T-helper 1 cell treated with Interleukin-12 subunit alpha and Interleukin-12 subunit beta and Interleukin-4 antibody, amounts not matched to agents 30 μg/mL and 1 μg/mL, for 36 hours (primary cell): ENCODE data around the gene RPL18.
"Not testable (repeated sequence)": the region's sequence is repeated elsewhere in the genome, so short reads cannot be mapped to it uniquely, and the experiment has no call there.

Source experiments
- H3K27ac Mint-ChIP-seq: one replicate; pipeline ENCODE4 v1.8.0; 2021; ENCODE audit warnings: mild to moderate bottlenecking, mixed read lengths
- H3K27me3 Mint-ChIP-seq: one replicate; pipeline ENCODE4 v1.8.0; 2021; ENCODE audit warnings: low read depth, mixed read lengths
- H3K36me3 Mint-ChIP-seq: one replicate; pipeline ENCODE4 v1.8.0; 2021; ENCODE audit warnings: low read depth, mixed read lengths
- H3K4me1 Mint-ChIP-seq: one replicate; pipeline ENCODE4 v1.8.0; 2021; ENCODE audit warnings: low read depth, mixed read lengths
- H3K4me3 Mint-ChIP-seq: one replicate; pipeline ENCODE4 v1.8.0; 2021; ENCODE audit warnings: mild to moderate bottlenecking, moderate library complexity, mixed read lengths
- H3K9me3 Mint-ChIP-seq: one replicate; pipeline ENCODE4 v1.8.0; 2021; ENCODE audit warnings: mixed read lengths

RPL18 gene

GRCh38 chr19:48636859-48637448 is 18.0 kb upstream of the RPL18 start, which contains the start of gene DBP:
DBP (minus strand) TSS chr19:48637379; CDS start chr19:48636994, 385 bp downstream.
- peak within 1 kb of the TSS; percentile 100 for H3K27ac Mint-ChIP-seq
- H3K36me3 Mint-ChIP-seq: peaks cover 6% of the 10 kb centered on the region
- H3K4me1 Mint-ChIP-seq: peaks cover 27% of the 10 kb centered on the region
- peak within 1 kb of the TSS; percentile 93 for H3K4me3 Mint-ChIP-seq
- H3K27me3 Mint-ChIP-seq: peaks cover 3% of the 10 kb centered on the region
- no peaks in the 10 kb centered on the region for H3K9me3 Mint-ChIP-seq

DNA sequence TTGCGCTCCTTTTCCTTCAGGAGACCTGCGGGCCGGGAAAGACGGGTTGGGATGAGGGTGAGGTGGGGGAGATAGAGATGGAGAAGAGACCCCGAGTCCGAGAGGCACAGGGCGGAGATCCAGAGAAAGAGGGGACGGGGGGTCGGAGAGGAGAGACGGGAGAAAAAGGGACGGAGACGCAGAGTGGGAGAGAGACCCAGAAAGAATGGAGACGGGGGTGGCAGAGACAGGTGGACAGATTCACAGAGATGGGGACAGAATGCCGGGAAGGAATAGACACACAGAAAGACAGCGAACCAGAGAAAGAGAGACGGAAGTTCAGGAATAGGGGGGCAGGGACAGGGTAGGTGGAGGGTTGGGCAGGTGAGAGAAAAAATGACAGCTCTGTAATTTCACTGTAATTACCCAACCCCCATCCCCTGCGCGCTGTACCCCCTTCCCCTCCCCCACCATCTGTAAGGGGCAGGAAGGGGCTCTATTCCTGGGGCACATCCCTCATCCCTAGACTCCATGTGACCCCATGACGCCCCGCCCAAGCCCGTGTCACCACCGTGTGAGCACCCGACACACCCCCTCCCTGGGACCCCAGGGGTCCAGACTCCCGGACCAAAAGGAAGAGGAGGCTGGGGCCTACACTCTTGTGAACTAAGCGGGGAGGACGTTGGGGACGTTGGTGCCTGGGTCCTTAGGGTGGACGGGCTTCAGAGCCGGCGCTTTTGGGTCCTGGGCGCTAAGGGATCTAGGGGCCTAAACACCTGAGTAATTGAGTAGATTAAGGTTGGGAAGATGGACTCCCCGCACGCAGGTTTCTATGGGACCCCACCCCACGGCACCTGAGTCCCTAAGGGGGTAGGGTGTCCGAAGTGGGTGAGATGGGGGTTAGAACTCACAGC is 17.2 kb upstream of the RPL18 start:
- H3K4me1 Mint-ChIP-seq: peaks cover 27% of the 10 kb centered on the region
- peaks cover 6% of the 10 kb centered on the region for H3K36me3 Mint-ChIP-seq
- H3K27me3 Mint-ChIP-seq: no peaks in the 10 kb centered on the region
- peak overlapping the region; percentile 93 for H3K4me3 Mint-ChIP-seq
- H3K9me3 Mint-ChIP-seq: no peaks in the 10 kb centered on the region
- H3K27ac Mint-ChIP-seq: peak overlapping the region; percentile 76

DNA sequence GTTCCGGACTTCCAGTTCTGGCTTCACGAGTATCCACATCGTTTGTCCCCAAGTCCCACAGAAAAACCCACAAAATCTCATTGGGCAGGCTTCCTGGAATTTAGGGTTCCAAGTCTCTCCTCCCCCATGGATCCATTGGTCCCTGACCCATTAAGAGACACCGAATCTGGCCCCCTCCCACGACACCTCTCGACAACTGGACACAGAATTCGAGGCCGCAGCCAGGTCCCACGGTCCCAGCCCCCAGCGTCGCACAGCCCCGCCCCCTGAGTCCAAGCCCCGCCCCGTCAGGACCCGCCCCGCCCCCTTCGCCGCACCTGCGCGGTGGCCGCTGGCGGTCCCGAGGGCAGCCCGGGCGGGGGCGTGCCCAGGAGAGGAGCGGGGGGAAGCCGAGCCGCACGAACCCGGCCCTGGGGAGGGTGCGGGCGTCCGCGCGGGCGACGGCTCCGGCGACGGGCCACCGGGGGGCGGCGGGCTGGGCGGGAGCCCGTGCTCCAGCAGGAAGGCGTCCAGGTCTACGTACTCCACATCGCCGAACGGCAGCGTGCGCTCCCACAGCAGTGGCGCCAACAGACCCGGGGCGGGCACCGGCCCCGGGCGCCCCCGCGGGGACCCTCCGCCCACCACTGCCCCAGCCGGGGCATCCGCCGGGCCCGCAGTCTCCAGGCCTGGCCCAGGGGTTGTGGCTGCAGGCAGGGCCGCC is 16.4 kb upstream of the RPL18 start:
- Mint-ChIP-seq H3K27ac (peak overlapping the region; percentile 81), H3K4me3 (peak overlapping the region; percentile 93), H3K9me3 (no peaks in the 10 kb centered on the region), H3K27me3 (no peaks in the 10 kb centered on the region), H3K4me1 (peaks cover 27% of the 10 kb centered on the region), H3K36me3 (peaks cover 6% of the 10 kb centered on the region)

DNA sequence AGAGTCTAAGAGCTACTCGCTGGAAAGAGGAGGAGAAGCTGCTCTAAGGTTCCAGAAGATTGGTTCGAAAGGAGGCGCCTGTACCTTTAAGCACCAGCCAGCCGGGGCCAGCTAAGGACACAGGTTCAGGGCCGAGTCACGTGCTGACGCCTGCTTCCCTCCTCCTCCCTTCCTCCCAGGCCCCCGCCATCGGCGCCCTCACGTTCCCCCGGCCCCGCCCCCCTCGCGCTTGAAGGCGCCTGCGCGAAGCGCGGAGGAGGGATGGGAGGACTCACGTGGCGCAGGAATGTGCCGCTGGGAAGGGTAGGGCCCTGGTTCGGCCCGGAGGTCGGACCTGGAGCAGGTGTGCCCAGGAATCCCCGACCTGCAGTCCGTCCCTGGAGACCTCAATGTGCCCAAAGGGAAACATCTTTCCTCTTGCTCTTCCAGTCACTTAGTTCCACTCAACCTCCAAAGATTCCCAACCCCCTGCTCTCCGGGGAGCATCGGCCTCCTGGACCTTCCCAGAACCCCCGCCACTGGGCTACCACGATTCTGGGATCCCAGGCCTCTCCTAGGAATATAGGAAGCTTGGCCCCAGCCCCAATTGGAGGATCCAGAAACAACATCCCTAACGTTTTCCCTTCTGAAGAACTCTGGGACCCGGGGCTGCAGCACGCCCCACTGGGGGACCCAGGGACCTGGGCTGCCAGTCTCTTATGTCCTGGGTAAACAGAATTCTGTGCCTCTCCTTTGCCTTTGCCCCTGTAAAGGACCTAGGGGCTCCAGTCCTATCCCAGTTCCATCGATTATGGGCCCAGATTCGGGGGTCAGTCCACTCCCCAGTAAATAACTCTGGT is 15.7 kb upstream of the RPL18 start:
- Mint-ChIP-seq H3K9me3 (no peaks in the 10 kb centered on the region), H3K4me1 (peaks cover 28% of the 10 kb centered on the region), H3K27me3 (no peaks in the 10 kb centered on the region), H3K36me3 (peaks cover 8% of the 10 kb centered on the region), H3K4me3 (peak overlapping the region; percentile 76), H3K27ac (peak overlapping the region; percentile 81)

GRCh38 chr19:48634036-48634342 is 15.0 kb upstream of the RPL18 start:
- Mint-ChIP-seq H3K27ac (peak overlapping the region; percentile 81), H3K36me3 (peaks cover 8% of the 10 kb centered on the region), H3K4me1 (peaks cover 28% of the 10 kb centered on the region), H3K27me3 (no peaks in the 10 kb centered on the region), H3K9me3 (no peaks in the 10 kb centered on the region), H3K4me3 (peak overlapping the region; percentile 76)

DNA sequence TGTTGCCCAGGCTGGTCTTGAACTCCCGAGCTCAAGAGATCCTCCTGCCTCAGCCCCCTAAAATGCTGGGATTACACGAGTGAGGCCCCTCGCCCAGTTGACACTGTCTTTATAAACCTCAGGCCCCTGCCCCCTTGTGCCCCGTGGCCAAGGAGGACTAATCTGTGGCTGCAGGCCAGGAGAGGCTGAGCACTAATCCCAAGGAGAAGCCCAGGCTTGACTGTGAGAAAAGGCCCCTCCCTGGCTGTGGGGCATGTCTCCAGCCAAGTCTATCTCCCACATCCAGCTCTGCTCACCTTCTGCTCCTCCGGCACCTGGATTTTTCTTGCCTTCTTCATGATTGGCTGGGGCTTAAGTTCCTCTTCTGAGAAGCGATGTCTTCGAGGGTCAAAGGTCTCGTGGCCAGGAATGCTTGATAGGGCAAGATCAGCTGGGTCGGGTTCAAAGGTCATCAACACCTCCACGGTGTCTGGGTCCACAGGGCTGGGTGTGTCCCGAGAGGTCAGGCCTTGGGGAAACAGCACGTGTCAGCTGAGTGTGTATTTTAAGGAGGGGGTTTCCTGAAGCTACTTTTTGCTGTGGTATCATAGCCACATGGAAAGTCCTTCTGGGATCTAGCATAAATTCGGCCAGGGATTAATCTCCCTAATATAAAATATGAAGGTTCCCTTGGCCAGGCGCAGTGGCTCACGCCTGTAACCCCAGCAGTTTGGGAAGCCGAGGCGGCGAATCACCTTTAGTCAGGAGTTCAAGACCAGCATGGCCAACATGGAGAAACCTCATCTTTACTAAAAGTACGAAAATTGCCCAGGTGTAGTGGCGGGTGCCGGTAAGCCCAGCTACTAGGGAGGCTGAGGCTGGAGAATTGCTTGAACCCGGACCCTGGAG is 14.4 kb upstream of the RPL18 start:
- H3K4me3 Mint-ChIP-seq: no peak overlapping the region
- H3K27ac Mint-ChIP-seq: no peak overlapping the region
- peaks cover 10% of the 10 kb centered on the region for H3K36me3 Mint-ChIP-seq
- no peaks in the 10 kb centered on the region for H3K9me3 Mint-ChIP-seq
- H3K27me3 Mint-ChIP-seq: no peaks in the 10 kb centered on the region
- H3K4me1 Mint-ChIP-seq: peaks cover 24% of the 10 kb centered on the region

DNA sequence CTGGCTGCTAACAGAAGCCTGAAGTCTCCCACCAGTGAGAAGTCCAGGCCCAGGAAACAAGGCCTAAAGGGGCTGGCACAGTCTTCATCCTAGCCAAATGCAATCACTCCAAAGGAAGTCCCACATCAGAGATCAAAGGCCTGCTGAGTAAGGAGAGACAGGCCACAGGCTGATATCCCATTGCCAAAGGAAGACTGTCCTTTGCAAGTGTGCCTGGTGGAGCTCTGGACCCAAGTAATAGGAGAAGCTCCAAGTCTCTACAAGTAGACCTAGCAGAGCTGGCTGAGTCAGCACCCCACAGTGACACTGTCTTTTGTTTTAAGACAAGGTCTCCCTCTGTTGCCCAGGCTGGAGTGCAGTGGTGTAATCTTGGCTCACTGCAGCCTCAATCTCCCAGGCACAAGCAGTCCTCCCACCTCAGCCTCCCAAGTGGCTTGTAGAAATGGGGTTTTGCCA is 13.7 kb upstream of the RPL18 start:
- no peaks in the 10 kb centered on the region for H3K27me3 Mint-ChIP-seq
- H3K27ac Mint-ChIP-seq: peak overlapping the region; percentile 20
- no peaks in the 10 kb centered on the region for H3K9me3 Mint-ChIP-seq
- peaks cover 18% of the 10 kb centered on the region for H3K4me1 Mint-ChIP-seq
- H3K36me3 Mint-ChIP-seq: peaks cover 9% of the 10 kb centered on the region
- H3K4me3 Mint-ChIP-seq: no peak overlapping the region

DNA sequence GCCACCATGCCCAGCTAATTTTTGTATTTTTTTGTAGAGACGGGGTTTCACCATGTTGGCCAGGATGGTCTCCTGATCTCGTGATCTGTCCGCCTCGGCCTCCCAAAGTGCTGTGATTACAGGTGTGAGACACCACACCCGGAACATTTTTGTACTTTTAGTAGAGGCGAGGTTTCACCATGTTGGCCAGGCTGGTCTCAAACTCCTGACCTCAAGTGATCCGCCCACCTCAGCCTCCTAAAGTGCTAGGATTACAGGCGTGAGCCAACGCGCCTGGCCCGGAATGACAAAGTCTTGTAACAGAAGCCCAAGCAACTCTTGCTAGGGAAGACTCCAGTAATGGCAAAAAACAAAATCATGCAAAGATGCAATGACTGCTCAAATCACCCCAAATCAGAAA is 13.3 kb upstream of the RPL18 start:
- not testable (repeated sequence) for H3K4me3 Mint-ChIP-seq, H3K36me3 Mint-ChIP-seq, H3K9me3 Mint-ChIP-seq, H3K27me3 Mint-ChIP-seq
- H3K27ac Mint-ChIP-seq: peak overlapping the region; percentile 20
- peaks cover 16% of the 10 kb centered on the region for H3K4me1 Mint-ChIP-seq

DNA sequence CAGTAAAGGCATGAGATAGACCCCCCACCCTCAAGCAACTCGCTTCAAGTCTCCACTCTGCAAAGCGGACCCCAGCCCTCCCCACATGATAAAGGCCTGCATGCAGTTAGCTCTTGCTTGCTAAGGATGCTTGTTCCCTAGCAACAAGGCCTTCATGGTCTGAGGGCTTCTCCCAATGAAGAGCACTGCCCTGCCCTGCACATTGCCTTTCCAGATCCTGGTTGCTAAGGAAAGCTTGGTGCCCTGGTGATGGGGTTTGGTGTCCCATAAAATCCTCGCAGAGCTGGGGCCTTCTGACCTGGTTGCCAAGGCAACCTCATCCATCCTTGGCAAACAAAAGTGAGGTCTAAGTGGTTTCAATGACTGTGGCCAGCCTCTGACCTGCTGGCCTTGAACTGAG is 12.2 kb upstream of the RPL18 start:
- Mint-ChIP-seq H3K4me1 (peaks cover 19% of the 10 kb centered on the region), H3K9me3 (no peaks in the 10 kb centered on the region), H3K27me3 (no peaks in the 10 kb centered on the region), H3K36me3 (peaks cover 12% of the 10 kb centered on the region), H3K27ac (no peak overlapping the region), H3K4me3 (no peak overlapping the region)

DNA sequence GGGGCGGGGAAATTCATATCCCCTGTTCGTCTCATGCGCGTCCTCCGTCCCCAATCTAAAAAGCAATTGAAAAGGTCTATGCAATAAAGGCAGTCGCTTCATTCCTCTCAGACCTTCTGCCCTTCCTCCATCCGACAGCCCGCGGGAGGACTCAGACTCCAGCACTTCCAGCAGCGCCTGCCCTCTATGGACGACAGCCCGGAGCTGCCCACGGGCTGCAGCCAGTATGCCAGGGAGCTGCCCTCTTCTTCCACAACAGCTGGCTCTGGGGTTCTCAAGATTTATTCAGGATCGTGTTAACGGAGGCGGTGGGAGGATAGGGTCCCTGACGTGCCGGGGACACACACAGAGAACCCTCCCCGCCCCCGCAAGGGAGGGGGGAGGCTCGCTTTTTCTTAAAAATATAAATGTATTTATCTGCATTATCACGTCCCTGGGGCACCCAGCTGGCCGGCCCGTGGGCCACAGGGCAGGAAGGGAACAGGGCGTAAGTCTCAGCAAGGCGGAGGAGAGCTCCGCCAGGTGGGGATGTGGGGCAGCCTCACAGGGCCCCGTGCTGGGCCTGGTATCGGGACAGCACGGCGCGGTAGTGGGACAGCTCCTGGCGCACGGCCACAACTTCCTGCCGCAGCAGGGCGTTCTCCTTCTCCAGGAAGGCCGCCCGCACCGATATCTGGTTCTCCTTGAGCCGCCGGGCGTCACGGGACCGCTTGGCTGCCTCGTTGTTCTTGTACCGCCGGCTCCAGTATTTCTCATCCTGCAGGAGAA is 11.5 kb upstream of the RPL18 start:
- Mint-ChIP-seq H3K27ac (no peak overlapping the region), H3K4me3 (no peak overlapping the region), H3K27me3 (no peaks in the 10 kb centered on the region), H3K4me1 (peaks cover 19% of the 10 kb centered on the region), H3K9me3 (no peaks in the 10 kb centered on the region), H3K36me3 (peaks cover 12% of the 10 kb centered on the region)

GRCh38 chr19:48629599-48630295 is 10.8 kb upstream of the RPL18 start:
- Mint-ChIP-seq H3K4me1 (peaks cover 18% of the 10 kb centered on the region), H3K9me3 (no peaks in the 10 kb centered on the region), H3K27ac (no peak overlapping the region), H3K27me3 (no peaks in the 10 kb centered on the region), H3K4me3 (no peak overlapping the region), H3K36me3 (peaks cover 12% of the 10 kb centered on the region)

DNA sequence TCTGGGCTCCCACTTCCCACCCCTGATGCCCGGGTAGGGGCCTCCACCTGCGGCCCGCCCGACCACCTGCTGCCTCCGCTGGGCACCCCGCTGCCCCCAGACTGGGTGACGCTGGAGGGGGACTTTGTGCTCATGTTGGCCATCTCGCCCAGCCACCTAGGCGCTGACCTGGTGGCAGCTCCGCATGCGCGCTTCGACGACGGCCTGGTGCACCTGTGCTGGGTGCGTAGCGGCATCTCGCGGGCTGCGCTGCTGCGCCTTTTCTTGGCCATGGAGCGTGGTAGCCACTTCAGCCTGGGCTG is 10.3 kb upstream of the RPL18 start:
- Mint-ChIP-seq H3K27me3 (no peaks in the 10 kb centered on the region), H3K4me1 (peaks cover 17% of the 10 kb centered on the region), H3K36me3 (peaks cover 12% of the 10 kb centered on the region), H3K4me3 (no peak overlapping the region), H3K27ac (no peak overlapping the region), H3K9me3 (no peaks in the 10 kb centered on the region)
